GM20000 (cell line): ENCODE data around the gene KRR1.
"Not testable (repeated sequence)": the region's sequence is repeated elsewhere in the genome, so short reads cannot be mapped to it uniquely, and the experiment has no call there.

Experiments used
- DNase-seq: peaks from one replicate; pipeline ENCODE4 v3.0.0; 2012; ENCODE audit warnings: low spot score
- TF ChIP-seq, protein P1 (sequence below): IDR thresholded peaks from 2 replicates; pipeline ENCODE4 v1.5.1; 2012; ENCODE audit warnings: mild to moderate bottlenecking, control low read depth; ENCODE audit errors: extremely low read depth, missing control alignments

The KRR1 gene

DNA sequence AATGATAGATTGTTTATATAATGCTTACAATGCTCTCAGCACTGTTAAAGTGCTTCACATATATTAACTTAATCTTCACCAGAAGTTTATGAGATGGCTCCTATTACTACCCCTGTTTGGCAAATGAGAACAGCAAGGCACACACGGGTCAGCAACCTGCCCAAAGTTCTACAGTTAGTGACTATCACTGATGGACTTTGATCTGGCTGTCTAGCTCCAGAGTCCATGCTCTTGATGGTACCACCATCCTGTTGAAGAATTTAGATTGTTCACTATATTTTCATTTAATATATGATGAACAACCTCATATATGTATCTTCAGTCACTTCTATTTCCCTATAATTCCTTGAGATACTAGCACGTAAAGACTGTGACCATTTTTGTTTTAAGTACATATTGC is 20.2 kb downstream of the KRR1 start:
- no peak for DNase-seq
- TF ChIP-seq, protein P1, sequence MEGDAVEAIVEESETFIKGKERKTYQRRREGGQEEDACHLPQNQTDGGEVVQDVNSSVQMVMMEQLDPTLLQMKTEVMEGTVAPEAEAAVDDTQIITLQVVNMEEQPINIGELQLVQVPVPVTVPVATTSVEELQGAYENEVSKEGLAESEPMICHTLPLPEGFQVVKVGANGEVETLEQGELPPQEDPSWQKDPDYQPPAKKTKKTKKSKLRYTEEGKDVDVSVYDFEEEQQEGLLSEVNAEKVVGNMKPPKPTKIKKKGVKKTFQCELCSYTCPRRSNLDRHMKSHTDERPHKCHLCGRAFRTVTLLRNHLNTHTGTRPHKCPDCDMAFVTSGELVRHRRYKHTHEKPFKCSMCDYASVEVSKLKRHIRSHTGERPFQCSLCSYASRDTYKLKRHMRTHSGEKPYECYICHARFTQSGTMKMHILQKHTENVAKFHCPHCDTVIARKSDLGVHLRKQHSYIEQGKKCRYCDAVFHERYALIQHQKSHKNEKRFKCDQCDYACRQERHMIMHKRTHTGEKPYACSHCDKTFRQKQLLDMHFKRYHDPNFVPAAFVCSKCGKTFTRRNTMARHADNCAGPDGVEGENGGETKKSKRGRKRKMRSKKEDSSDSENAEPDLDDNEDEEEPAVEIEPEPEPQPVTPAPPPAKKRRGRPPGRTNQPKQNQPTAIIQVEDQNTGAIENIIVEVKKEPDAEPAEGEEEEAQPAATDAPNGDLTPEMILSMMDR = no peak

DNA sequence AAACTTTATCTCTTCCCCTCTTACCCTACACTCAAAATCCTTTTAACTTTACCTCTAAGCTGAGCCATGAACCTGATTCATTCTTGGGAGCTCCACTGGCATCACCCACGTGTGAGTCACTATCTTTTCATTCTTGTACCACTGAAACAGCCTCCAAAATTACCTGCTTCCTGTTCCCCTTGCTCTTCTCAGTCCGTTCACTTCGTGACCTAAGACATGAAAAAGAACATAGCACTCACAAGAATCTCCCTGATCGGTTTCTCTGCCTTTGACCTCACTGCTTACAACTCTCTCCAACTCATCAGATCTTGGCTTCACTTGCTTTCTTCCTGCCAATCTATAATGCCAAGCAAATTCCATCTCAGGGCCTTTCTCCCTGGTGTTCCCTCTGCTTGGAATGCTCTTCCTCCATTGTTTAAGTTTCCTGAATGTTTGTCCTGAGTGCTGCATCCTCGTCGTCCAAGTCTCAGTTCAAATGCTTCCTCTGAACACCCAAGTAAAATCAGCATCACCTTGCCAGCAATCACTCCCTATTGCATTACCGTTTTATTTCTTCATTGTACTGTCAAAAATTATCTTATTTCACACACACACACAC is 21.7 kb downstream of the KRR1 start:
- TF ChIP-seq, protein P1 = no peak
- DNase-seq = no peak

DNA sequence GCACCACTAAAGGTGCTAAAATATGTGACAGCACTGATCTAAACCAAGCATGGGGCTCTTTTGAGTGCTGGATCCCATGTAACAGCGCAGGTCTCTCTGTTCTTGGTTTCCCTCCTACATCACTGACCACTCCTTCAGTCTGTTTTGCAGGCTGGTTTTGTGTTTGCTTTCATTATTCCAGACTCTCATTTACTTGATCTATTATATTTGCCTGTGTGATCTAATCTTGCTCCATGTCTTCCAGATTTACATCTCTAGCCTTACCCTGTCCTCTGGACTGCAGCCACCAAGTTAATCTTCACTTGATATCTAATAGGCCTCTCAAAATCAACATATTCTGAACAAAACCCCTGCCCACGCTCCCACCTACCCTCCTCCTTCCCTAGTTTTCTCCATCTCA is 22.2 kb downstream of the KRR1 start:
- no peak for DNase-seq
- TF ChIP-seq, protein P1 = no peak

DNA sequence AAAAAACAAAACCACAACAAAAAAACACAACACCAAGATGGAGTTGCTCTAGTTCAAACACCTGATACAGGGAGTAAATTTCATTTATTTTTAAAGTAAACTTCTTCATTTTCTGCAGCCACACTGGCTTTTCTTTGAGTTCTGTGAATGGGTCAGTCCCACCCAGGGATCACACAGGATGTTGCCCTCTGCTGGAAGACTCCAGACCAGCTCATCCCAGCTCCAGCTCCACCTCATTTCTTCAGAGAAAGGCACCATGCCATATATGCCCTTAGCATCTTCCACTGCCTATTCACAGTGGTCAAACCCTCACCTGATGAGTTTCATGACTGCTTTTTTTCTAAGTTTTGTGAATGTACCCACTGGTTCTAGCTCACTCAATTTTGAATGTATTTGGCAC is 22.9 kb downstream of the KRR1 start:
- no peak for DNase-seq
- TF ChIP-seq, protein P1 = peak; percentile 16

DNA sequence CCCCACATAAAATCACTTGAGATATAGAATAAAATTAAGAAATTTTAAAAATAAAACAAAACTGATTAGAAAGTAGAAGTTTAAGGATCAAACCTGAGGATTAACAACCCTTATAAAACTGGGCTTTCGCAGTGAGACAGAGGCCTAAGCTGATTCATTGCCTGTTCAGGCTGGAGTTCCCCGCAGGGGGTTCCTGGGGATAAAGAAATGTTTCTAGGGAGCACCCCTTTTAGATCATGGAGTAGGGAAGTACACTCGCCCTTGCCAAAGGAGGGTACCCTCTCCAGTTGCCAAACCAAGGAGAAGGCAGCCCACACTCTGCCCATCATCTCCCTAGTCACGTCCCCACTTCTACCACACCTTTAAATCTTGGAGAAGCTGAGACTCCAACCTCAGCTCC is 24.1 kb downstream of the KRR1 start:
- no peak for DNase-seq
- TF ChIP-seq, protein P1 = no peak

DNA sequence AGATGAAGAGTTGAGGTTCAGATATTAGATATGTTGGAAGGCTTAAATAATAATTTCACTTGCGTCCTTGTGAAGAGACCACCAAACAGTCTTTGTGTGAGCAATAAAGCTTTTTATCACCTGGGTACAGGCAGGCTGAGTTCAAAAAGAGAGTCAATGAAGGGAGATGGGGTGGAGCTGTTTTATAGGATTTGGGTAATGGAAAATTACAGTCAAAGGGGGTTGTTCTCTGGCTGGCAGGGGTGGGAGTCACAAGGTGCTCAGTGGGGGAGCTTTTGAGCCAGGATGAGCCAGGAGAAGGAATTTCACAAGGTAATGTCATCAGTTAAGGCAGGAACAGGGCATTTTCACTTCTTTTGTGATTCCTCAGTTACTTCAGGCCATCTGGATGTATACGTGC is 27.0 kb downstream of the KRR1 start:
- DNase-seq = not testable (repeated sequence)

DNA sequence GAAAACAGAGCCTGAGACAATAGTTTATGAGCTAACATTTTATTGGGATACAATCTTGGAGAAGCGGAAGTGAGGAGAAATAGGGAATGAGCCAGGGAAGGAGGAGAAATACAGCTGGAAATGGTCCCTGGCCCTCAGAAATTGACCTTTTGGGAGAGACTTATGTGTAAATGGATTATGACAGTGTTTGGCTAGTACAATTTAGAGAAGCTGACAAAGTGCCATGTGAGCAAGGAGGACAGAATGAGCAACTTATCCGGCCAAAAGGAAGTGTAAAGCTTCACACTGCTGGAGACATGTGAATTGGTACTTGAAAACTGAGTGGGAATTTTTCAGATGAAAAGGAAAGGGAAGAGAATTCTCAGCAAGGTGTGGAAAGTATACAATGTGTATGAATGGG is 28.0 kb downstream of the KRR1 start:
- no peak for DNase-seq
- TF ChIP-seq, protein P1 = no peak

DNA sequence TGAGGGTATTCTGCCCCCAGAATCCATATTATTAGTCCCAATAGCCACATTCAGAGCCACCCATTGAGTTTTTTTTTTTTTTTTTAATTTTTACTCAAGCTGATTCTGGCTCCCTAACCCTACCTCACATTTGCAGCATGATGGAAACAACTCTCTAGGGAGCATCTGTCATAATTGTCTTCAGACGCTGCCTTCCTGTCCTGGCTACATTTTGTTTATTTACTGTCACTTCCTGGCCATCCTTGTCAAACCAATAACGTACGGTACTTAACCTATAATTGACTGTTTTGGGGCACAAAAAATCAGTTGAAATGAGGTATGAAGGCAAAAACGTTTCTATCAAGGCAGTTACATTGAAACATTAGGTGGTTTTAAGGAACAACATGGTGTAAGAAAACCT is 28.8 kb downstream of the KRR1 start:
- TF ChIP-seq, protein P1 = no peak
- DNase-seq = no peak
